GM13977 (cell line): ENCODE measurements around the gene METAP2.
"Not testable (repeated sequence)": the region's sequence is repeated elsewhere in the genome, so short reads cannot be mapped to it uniquely, and the experiment has no call there.

ENCODE experiments used
- DNase-seq: peaks from one replicate; pipeline ENCODE4 v3.0.0; 2012; ENCODE audit warnings: low spot score
- in situ Hi-C: fragments of 300-500 bp; cut with MboI; formaldehyde crosslinking; loops from one replicate; pipeline ENCODE4 v1.12.0; 2022; ENCODE audit warnings: low sequenced_read_pairs, low pct_unique_long_range_greater_than_20kb, mixed read lengths, inconsistent platforms; ENCODE audit not compliant: unreplicated experiment
- TF ChIP-seq, protein P1 (sequence below): IDR thresholded peaks from 2 replicates; pipeline ENCODE4 v1.5.1; 2012; ENCODE audit warnings: mild to moderate bottlenecking, control low read depth; ENCODE audit not compliant: insufficient read depth; ENCODE audit errors: extremely low read depth, missing control alignments

METAP2 gene

DNA sequence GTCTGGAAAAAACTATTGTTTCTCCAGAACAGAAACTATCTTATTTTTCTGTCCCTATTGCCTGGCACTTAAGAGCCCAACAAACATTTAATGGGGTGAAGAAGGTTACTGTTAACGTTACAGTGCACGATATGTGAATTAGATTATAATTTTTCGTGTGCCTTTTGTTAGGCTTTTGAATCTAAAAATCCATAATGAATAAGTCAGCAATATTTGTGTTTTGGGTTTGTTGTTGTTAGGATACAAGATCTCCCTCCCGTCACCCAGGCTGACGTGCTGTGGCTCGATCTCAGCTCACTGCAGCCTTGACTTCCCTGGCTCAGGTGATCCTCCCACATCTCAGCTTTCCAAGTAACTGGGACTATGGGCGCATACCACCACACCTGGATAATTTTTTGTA is 7.9 kb downstream of the METAP2 start:
- TF ChIP-seq, protein P1, sequence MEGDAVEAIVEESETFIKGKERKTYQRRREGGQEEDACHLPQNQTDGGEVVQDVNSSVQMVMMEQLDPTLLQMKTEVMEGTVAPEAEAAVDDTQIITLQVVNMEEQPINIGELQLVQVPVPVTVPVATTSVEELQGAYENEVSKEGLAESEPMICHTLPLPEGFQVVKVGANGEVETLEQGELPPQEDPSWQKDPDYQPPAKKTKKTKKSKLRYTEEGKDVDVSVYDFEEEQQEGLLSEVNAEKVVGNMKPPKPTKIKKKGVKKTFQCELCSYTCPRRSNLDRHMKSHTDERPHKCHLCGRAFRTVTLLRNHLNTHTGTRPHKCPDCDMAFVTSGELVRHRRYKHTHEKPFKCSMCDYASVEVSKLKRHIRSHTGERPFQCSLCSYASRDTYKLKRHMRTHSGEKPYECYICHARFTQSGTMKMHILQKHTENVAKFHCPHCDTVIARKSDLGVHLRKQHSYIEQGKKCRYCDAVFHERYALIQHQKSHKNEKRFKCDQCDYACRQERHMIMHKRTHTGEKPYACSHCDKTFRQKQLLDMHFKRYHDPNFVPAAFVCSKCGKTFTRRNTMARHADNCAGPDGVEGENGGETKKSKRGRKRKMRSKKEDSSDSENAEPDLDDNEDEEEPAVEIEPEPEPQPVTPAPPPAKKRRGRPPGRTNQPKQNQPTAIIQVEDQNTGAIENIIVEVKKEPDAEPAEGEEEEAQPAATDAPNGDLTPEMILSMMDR: no peak
- in situ Hi-C loops: no loop called here
- no peak for DNase-seq

DNA sequence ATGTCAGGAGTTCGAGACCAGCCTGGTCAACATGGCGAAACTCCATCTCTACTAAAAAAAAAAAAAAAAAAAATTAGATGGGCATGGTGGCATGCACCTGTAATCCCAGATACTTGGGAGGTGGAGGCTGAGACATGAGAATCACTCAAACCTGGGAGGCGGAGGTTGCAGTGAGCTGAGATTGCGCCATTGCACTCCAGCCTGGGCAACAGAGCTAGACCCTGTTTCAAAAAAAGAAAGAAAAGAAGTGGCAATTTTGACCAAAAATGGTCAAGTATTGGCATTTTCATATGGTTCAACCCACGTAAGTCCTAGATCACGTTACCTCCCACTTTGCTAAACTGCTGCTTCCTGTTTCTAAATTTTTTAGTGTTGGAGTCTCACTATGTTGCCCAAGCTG is 8.6 kb downstream of the METAP2 start:
- DNase-seq, in situ Hi-C loops: not testable (repeated sequence)

DNA sequence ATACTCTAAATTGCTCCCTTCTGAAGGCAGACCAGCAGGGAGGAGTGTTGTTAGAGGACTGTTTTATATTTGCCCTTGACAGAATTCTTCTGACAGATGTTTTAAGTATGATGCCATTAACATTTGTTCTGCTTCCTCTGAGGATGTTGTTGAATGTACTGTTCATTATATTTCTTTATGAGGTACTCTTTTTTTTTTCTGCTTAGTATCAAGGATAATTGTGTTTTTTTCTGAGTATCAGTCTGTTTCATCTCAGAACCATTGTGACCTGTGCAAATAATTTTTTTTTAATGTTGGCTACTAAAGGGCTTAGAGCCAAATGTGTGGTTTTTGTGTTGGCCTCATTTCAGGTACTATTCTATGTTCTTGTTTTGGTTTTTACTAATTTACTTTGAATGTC is 10.6 kb downstream of the METAP2 start:
- TF ChIP-seq, protein P1: no peak
- in situ Hi-C loops: no loop called here
- DNase-seq: no peak

DNA sequence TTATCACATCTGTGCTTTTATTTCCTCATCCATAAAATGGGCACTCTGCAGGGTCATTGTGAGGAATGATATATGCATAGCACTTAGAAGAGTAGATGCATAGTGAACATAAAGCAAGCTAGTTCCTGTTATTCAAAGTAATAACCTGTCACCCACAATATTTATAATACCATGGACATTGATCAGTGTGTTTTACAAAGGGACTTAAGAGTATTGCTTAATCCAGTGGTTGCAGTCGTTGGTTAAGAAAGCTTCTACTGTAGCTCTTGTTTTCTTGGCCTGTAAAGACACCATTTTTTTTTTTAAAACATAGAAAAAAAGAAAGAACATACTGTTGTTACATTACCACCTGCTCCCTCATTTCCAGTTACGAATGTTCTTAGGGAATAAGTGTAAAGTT is 13.1 kb downstream of the METAP2 start:
- TF ChIP-seq, protein P1: no peak
- DNase-seq: no peak
- in situ Hi-C loops: no loop called here

DNA sequence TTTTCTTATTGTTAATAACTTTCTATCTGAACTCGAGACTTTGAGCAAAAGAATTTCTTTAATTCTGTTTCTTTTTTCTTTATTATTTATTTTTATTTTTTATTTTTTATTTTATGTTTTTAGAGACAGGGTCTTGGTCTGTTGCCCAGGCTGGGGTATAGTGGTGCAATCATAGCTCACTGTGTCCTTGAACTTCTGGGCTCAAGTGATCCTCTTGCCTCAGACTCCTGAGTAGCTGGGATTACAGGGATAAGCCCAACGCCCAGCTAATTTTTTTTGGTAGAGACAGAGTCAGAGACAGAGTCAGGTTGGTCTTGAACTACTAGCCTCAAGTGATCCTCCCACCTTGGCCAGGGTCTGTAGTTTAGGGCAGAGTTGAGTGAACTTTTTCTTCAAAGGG is 18.5 kb downstream of the METAP2 start:
- DNase-seq: no peak
- TF ChIP-seq, protein P1: no peak
- in situ Hi-C loops: no loop called here

DNA sequence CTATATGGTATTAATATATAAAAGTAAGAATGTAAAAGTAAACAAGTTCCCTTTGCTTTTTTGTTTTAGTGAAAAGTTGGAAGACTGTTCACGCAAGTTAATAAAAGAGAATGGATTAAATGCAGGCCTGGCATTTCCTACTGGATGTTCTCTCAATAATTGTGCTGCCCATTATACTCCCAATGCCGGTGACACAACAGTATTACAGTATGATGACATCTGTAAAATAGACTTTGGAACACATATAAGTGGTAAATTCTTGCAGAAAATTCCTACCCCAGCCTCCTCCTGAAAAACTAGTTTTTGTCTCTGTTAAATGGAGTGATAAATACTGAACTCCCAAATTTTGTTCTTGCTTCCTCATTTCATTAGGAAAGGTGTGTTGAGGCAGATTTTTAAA is 20.9 kb downstream of the METAP2 start:
- in situ Hi-C loops: no loop called here
- no peak for DNase-seq
- TF ChIP-seq, protein P1: no peak

DNA sequence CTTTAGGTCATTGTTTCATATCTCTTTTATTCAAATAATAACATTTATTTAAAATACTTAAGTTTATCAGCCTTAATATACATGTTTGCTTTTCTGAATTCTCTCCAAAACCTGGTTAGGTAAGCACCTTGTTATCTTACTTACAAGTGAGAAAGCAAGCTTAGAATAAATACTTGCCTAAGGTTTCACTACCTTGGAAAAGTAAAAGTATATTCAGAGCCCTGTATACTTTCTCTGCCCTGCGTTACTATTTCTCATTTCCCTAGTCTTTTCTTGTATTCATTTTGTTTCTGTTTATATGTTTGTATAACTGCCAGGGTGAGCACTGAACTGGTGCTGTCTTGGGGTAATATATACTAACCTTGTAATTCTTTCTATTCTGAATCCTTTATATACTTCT is 21.5 kb downstream of the METAP2 start:
- TF ChIP-seq, protein P1: no peak
- in situ Hi-C loops: no loop called here
- DNase-seq: no peak
